K562 (cell line): ENCODE results near the gene LAMA3. TPM values are rescaled to one million over a fixed set of nuclear protein-coding genes. Genes with fewer than 3 reads are reported as not detected.

Experiments
- BCL6 ChIP-seq: fragments of 250-450 bp; sonication (Bioruptor Pico); IDR thresholded peaks from 2 replicates; pipeline ENCODE4 v1.4.0; 2020
- COPS2 ChIP-seq: fragments of 450-650 bp; conservative IDR thresholded peaks from 2 replicates; pipeline ENCODE4 v1.6.1; 2016; ENCODE audit warnings: mild to moderate bottlenecking, moderate library complexity
- MCM3 ChIP-seq: fragments of 450-650 bp; IDR thresholded peaks from 2 replicates; pipeline ENCODE4 v1.6.1; 2016
- MGA ChIP-seq: fragments of 450-650 bp; IDR thresholded peaks from 2 replicates; pipeline ENCODE4 v1.6.1; 2016; ENCODE audit warnings: mild to moderate bottlenecking, moderate library complexity
- NRF1 ChIP-seq, 2 experiments: fragments of 450-650 bp; IDR thresholded peaks in 1 of 2; conservative IDR thresholded peaks in 1 of 2; 2 replicates each; pipeline ENCODE4 v1.6.1; 2014; ENCODE audit warnings: mild to moderate bottlenecking in 2 of 2
- polyA plus RNA-seq, 8 experiments: library from polyadenylated mRNA; depleted of rRNA in 4 of 8; stranded (reverse) in 5 of 8; unstranded in 3 of 8; fragments of >200 nt; fragmentation: Nextera tagmentation in 2 of 8; fragmentation: Illumina TruSeq in 1 of 8; extraction: Ambion mirVana in 2 of 8; extraction: Trizol in 1 of 8; gene quantifications; 2 replicates each; pipeline versions ENCODE4 v1.2.1 to v1.2.3, GENCODE V29; 2011 to 2014; ENCODE audit warnings: inconsistent platforms in 1 of 8, missing spikeins in 1 of 8
- total RNA-seq, 7 experiments: library from RNA; depleted of rRNA in 6 of 7; stranded (reverse); fragments of >200 nt in 6 of 7; fragmentation: Illumina TruSeq in 2 of 7; extraction: Trizol in 2 of 7; gene quantifications; 2 replicates each; pipeline versions ENCODE4 v1.2.1 to v1.2.3, GENCODE V29; 2011 to 2021; ENCODE audit warnings: low replicate concordance in 1 of 7

Gene LAMA3
- total and polyA plus RNA-seq, 9 of the 15 experiments (the other 6 are each of a cell fraction or from before 2014, with no cell fraction given) = 0.07 TPM; not detected in 8

- TF ChIP-seq MGA (no peak), NRF1 (conservative IDR thresholded peaks at IDR 0.05 in 1 of 2, IDR thresholded peaks at IDR 0.05 in 1 of 2) (no peak), MCM3 (no peak), COPS2 (no peak), BCL6 (CRISPR knock-in tag) (no peak)
Measured at GRCh38 chr18:23701544-23702064, 12.4 kb downstream of the LAMA3 start (continued).
